Spleen (tissue), 7 donors: Measurements from ENCODE around the gene P2RY12.

ENCODE experiments used
- POLR2A ChIP-seq, 3 donors: fragments of 450-650 bp; IDR thresholded peaks; one replicate each; pipeline ENCODE4 v1.5.1; 2017; ENCODE audit warnings: antibody characterized with exemption in 3 of 3, mild to moderate bottlenecking in 1 of 3
- TF ChIP-seq, protein P1 (sequence below), 11 experiments: fragments of 200-600 bp in 7 of 11; fragments of 450-650 bp in 4 of 11; sonication (generic) in 4 of 11; IDR thresholded peaks in 8 of 11; conservative IDR thresholded peaks in 3 of 11; 1 replicate in 7 of 11; 2 replicates in 4 of 11; pipeline versions ENCODE4 v1.4.0 to v1.8.0; 2016 to 2021; ENCODE audit warnings: antibody characterized with exemption in 11 of 11, inconsistent platforms in 4 of 11, mild to moderate bottlenecking in 1 of 11
- donor health status: DM: no; HTN: no; CAD: no; lungs with moderate emphysema.
- donor health status: DM: no; HTN: no; CAD: no.
- donor health status: DM: no; HTN: no; CAD: no.

DNA sequence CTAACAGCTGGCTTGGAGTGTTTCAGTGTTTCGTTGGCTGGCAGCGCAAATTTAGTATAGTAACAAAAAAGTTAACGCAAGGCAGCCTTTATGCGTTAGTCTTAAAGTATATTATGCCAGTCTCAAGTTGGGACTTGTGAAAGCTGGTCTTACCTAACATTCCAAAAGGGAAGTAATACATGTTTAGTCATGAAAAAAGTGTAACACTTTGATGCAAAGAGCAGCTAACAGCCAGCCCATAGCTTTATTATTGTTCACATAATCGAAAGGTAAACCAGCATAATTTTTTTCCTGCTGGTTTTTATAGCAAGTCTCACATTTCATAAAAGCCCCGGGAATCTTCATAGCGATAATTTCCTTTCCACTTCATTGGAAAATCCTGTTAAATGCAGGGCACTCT is 65.6 kb downstream of the P2RY12 start:
- TF ChIP-seq, protein P1, sequence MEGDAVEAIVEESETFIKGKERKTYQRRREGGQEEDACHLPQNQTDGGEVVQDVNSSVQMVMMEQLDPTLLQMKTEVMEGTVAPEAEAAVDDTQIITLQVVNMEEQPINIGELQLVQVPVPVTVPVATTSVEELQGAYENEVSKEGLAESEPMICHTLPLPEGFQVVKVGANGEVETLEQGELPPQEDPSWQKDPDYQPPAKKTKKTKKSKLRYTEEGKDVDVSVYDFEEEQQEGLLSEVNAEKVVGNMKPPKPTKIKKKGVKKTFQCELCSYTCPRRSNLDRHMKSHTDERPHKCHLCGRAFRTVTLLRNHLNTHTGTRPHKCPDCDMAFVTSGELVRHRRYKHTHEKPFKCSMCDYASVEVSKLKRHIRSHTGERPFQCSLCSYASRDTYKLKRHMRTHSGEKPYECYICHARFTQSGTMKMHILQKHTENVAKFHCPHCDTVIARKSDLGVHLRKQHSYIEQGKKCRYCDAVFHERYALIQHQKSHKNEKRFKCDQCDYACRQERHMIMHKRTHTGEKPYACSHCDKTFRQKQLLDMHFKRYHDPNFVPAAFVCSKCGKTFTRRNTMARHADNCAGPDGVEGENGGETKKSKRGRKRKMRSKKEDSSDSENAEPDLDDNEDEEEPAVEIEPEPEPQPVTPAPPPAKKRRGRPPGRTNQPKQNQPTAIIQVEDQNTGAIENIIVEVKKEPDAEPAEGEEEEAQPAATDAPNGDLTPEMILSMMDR (IDR thresholded peaks at IDR 0.05 in 8 of 11, conservative IDR thresholded peaks at IDR 0.05 in 3 of 11), result no peak
- no peak for TF ChIP-seq POLR2A (IDR thresholded peaks at IDR 0.05)
